ENCODE data around the gene WNT7B. TPM values are rescaled to one million over a fixed set of nuclear protein-coding genes. Genes with fewer than 3 reads are reported as not detected.

WNT7B gene
- total RNA-seq, 1 donor from 2014 or later: 3.7 TPM

- H3K27me3 Mint-ChIP-seq: peaks cover 32% of the 10 kb centered on the region
- no peak overlapping the region for H3K27ac Mint-ChIP-seq
These were observed 18.6 kb upstream of the WNT7B start for GRCh38 chr22:45995405-45996101.

GRCh38 chr22:45994491-45995404 is 17.8 kb upstream of the WNT7B start:
- Mint-ChIP-seq H3K4me1 (ENCODE audit: low read depth) (no peaks in the 10 kb centered on the region), H3K27me3 (peaks cover 30% of the 10 kb centered on the region), H3K4me3 (ENCODE audit: low read depth) (no peak overlapping the region), H3K9me3 (ENCODE audit: low read depth) (no peaks in the 10 kb centered on the region), H3K27ac (no peak overlapping the region), H3K36me3 (ENCODE audit: insufficient read depth) (no peaks in the 10 kb centered on the region)
- TF ChIP-seq CTCF (IDR thresholded peaks at IDR 0.05; ENCODE audit: unreplicated experiment): peak; percentile 95
- peak; percentile 93 for DNase-seq (ENCODE audit: low spot score, unreplicated experiment)

More at GRCh38 chr22:45995405-45996101, 18.6 kb upstream of the WNT7B start:
- no peak for TF ChIP-seq CTCF (IDR thresholded peaks at IDR 0.05; ENCODE audit: unreplicated experiment)
- Mint-ChIP-seq H3K4me1 (ENCODE audit: low read depth) (no peaks in the 10 kb centered on the region), H3K36me3 (ENCODE audit: insufficient read depth) (no peaks in the 10 kb centered on the region), H3K9me3 (ENCODE audit: low read depth) (no peaks in the 10 kb centered on the region), H3K4me3 (ENCODE audit: low read depth) (no peak overlapping the region)
- DNase-seq (ENCODE audit: low spot score, unreplicated experiment): no peak

GRCh38 chr22:45993841-45994240 is 16.9 kb upstream of the WNT7B start:
- TF ChIP-seq CTCF (IDR thresholded peaks at IDR 0.05; ENCODE audit: unreplicated experiment): no peak
- H3K27ac Mint-ChIP-seq: no peak overlapping the region
- H3K4me3 Mint-ChIP-seq (ENCODE audit: low read depth): no peak overlapping the region
- no peaks in the 10 kb centered on the region for H3K9me3 Mint-ChIP-seq (ENCODE audit: low read depth)
- H3K4me1 Mint-ChIP-seq (ENCODE audit: low read depth): no peaks in the 10 kb centered on the region
- H3K27me3 Mint-ChIP-seq: peaks cover 20% of the 10 kb centered on the region
- DNase-seq (ENCODE audit: low spot score, unreplicated experiment): no peak
- H3K36me3 Mint-ChIP-seq (ENCODE audit: insufficient read depth): no peaks in the 10 kb centered on the region

GRCh38 chr22:45993143-45993692 is 16.3 kb upstream of the WNT7B start:
- no peaks in the 10 kb centered on the region for H3K9me3 Mint-ChIP-seq (ENCODE audit: low read depth)
- H3K27me3 Mint-ChIP-seq: peaks cover 18% of the 10 kb centered on the region
- no peak overlapping the region for H3K4me3 Mint-ChIP-seq (ENCODE audit: low read depth)
- H3K4me1 Mint-ChIP-seq (ENCODE audit: low read depth): no peaks in the 10 kb centered on the region
- DNase-seq (ENCODE audit: low spot score, unreplicated experiment): no peak
- no peaks in the 10 kb centered on the region for H3K36me3 Mint-ChIP-seq (ENCODE audit: insufficient read depth)
- H3K27ac Mint-ChIP-seq: no peak overlapping the region
- no peak for TF ChIP-seq CTCF (IDR thresholded peaks at IDR 0.05; ENCODE audit: unreplicated experiment)

GRCh38 chr22:45992737-45993136 is 15.8 kb upstream of the WNT7B start:
- H3K27ac Mint-ChIP-seq: peak overlapping the region; percentile 24
- H3K27me3 Mint-ChIP-seq: peaks cover 18% of the 10 kb centered on the region
- no peaks in the 10 kb centered on the region for H3K9me3 Mint-ChIP-seq (ENCODE audit: low read depth)
- DNase-seq (ENCODE audit: low spot score, unreplicated experiment): no peak
- H3K4me3 Mint-ChIP-seq (ENCODE audit: low read depth): no peak overlapping the region
- TF ChIP-seq CTCF (IDR thresholded peaks at IDR 0.05; ENCODE audit: unreplicated experiment): no peak
- no peaks in the 10 kb centered on the region for H3K36me3 Mint-ChIP-seq (ENCODE audit: insufficient read depth)
- no peaks in the 10 kb centered on the region for H3K4me1 Mint-ChIP-seq (ENCODE audit: low read depth)

All from progenitor cell of endocrine pancreas (in vitro differentiated cells).